Kidney tubule cell (primary cell): Measurements from ENCODE around the gene SOX6.
"Not testable (repeated sequence)": the region's sequence is repeated elsewhere in the genome, so short reads cannot be mapped to it uniquely, and the experiment has no call there.

ENCODE experiments used
- DNase-seq: peaks from one replicate; pipeline ENCODE4 v3.0.0-alpha.2; 2018; ENCODE audit warnings: low spot score

Gene SOX6

DNA sequence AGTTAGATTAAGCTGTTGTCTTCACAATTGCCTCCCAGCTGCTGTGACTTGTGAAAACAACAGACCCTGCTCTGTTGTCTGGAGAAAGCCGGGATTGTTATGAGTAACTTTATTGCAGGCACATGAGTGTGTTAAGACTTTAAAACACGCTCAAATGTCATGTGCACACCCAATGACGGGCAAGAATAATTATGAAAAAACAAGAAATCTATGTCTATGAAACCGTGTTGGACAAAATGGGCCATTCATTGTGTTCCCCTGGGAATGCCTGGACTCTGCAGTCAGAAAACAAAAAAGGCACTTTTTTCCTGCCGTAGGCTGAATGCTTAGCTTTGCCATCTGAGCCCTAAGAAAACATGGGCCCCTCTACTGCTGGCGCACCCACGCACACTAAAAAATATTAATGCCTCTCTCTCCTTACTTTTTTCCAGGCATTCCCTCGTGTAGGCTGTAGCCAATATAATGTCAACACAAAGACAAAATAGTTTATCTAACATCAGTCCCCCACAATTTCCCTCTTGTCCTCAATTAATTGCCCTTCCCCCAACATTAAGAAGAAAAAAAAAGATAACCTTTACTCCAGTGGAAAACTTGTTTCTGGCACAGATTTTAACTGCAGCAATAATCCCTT is 207.9 kb downstream of the SOX6 start:
- no peak for DNase-seq

GRCh38 chr11:16146980-16147379 is 209.4 kb downstream of the SOX6 start:
- DNase-seq: not testable (repeated sequence)

- DNase-seq: not testable (repeated sequence)
Observed at GRCh38 chr11:16141614-16142013, 214.7 kb downstream of the SOX6 start.

- not testable (repeated sequence) for DNase-seq
Observed at GRCh38 chr11:16141162-16141561, 215.2 kb downstream of the SOX6 start.

GRCh38 chr11:16136792-16137390 is 219.5 kb downstream of the SOX6 start:
- DNase-seq: no peak

- no peak for DNase-seq
Observed at GRCh38 chr11:16133867-16134266, 222.5 kb downstream of the SOX6 start.

GRCh38 chr11:16127732-16128131 is 228.6 kb downstream of the SOX6 start:
- DNase-seq: no peak

DNA sequence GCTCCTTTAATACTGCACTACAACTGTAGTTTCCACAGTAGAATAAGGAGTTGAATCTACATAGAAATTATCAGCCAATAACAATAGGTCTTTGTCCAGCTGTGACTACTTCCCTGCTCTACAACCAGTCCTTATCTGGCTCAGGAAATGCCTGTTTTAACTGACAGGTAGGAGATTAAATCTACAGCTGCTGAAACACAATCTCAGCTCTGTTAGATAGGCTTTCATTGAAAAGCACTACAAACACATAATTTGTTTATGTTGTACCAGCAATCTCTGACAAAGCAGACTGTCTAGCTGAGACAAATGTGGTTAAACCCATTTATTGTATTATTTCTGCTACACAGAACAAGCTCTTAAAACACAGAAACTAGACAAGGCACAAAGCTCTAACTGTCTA is 230.0 kb downstream of the SOX6 start:
- no peak for DNase-seq

DNA sequence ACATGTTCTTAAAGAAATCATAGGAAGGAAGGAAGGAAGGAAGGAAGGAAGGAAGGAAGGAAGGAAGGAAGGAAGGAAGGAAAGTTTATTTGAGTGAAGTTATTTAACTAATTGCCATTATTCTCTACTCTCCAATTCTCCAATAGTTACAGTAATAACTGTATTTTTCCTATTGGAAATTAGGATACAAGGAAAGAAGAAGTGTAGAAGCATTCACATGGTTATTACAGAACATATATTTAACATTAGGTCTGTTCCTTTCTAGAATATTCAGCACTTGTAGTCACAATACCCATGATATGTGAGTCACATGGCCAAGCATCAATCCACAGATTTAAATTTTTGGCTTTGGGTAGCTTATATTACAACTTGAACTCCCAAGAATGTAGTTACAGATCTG is 230.6 kb downstream of the SOX6 start:
- no peak for DNase-seq

DNA sequence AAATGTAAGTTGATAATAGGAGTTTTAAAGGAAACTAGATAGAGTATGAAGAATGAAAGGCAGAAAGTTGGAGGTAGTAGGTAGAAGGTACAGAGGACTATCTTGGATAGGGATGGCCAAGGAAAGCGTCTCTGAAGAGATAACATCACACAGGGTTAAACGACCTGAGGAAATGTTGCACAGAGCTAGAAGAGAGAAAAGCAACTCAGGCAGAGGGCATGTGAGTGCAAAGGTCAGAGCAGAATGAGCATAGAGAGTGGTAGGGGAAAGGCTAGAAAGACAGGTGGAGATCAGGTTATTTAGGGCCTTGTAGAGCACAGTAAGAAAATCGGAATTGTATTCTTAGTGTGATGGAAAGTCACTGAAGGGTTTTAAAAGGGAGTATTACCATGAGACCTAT is 232.0 kb downstream of the SOX6 start:
- DNase-seq: no peak

- DNase-seq: no peak
Observed at GRCh38 chr11:16121853-16122252, 234.5 kb downstream of the SOX6 start.

GRCh38 chr11:16120008-16120407 is 236.3 kb downstream of the SOX6 start:
- DNase-seq: no peak

- no peak for DNase-seq
Observed at GRCh38 chr11:16117989-16118756, 238.2 kb downstream of the SOX6 start.

GRCh38 chr11:16114978-16115871 is 241.1 kb downstream of the SOX6 start:
- no peak for DNase-seq

DNA sequence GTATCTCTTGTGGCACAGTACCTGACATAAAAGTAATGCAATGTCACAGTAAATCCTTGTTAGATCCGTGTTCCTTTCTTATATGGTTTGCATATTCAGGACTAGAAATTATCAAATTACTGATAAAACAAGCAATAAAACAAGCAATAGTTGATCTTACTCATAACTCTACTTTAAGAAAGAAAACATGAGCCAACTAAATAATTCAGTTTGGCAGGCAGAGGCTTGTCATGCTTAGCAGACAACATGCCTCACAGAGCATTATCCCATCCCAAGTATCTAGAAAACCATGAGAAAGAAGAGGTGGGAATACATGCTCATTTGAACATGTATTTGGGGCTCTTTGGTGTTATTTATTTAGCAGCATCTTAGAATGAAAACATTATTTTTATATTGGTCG is 241.9 kb downstream of the SOX6 start:
- DNase-seq: no peak

- peak; percentile 39 for DNase-seq
Observed at GRCh38 chr11:16111690-16112089, 244.7 kb downstream of the SOX6 start.

- no peak for DNase-seq
Observed at GRCh38 chr11:16110886-16111285, 245.5 kb downstream of the SOX6 start.

GRCh38 chr11:16099343-16099900 is 256.9 kb downstream of the SOX6 start:
- no peak for DNase-seq

DNA sequence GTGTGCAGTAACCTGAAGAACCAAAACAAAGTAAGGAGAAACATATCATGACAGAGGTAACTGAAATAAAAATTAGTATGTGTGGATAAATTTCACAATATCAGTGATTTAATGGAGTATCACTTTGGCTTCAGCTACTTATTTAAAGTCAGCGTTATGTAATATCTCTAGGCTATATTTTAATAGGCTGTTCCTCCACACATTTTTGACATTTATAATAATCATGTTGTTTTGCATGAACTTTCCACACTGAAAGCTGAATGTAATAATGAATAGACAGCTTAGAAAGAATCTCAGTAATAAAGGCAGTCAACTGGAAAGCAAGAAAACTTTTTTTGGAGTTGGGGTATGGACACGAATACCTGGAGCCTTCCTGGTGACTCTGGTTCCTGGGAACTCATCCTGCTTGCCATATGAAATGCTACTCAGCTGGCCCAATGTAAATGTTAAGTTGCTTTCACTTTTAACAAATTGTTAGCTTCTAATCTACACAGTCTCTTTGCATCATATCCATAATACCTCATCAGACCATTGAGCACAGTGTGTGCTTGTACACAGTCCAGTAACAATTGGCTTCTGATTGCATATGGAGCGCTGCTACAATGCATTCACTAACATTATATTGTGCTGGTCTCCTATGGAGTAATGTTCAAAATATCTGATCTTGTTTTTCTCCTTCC is 257.7 kb downstream of the SOX6 start:
- DNase-seq: peak; percentile 2

GRCh38 chr11:16097543-16097942 is 258.8 kb downstream of the SOX6 start:
- no peak for DNase-seq

- DNase-seq: peak; percentile 7
Observed at GRCh38 chr11:16096336-16096735, 260.0 kb downstream of the SOX6 start.
